Measurements from ENCODE around the gene PVALEF. TPM values are rescaled to one million over a fixed set of nuclear protein-coding genes. Genes with fewer than 3 reads are reported as not detected.
A peak's percentile ranks its signal among the peaks of the same experiment; 100 is the strongest.

The PVALEF gene
- total and polyA plus RNA-seq, 2 donors = not detected

DNA sequence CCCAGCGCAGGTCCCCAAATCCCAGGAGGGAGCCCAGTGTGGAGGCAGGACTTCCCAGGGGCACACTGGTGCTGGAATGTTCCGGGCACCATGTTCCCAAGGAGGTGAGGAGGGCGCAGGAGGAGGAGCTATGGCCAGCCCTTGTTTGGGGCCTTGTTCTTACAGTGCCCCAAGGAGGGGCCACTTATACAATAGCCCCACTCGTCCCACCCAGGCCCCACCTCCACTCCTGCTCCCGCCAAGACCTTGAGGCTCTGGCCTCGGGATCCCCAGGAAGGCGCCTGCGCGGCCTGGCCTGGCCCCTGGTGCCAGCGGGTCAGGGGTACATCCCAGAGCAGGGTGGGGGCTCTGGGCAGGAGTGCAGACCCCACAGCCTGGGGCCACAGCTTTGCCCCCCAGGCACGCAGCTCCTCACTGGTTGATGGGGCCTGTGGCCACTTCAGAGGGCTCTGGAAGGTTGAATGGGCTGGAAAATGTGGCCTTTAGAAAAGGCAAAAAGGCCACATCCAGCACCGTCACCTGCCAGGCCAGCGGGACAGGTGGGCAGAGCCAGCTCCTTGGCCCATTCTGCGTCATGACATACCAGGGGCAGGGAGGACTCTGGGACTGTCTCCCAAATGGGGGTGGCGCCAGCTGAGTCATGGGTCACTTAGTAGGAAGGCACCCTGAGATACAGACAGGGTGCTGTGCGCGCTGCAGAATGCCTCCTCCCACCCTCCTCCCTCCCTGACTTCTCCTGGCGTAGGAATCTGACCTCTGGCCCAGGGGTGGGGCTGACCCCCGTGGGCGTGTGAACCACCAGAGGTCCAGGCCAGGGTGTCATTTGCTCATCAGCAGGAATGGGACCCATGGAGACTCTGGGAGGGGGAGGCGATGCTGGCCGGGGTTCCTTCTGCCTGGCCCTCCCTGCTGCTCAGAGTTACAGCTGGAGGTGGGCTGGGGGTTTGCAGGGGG, 32.3 kb upstream of the PVALEF start:
- WGBS = 86% methylated on average over 22 of the region's 22 CpGs
- DNase-seq (ENCODE audit: extremely low spot score) = no peak
- Histone ChIP-seq H3K27ac (ENCODE audit: low read depth) (no peak overlapping the region), H3K4me3 (ENCODE audit: low read depth, low read length) (no peak overlapping the region), H3K4me1 (ENCODE audit: insufficient read depth) (no peaks in the 10 kb centered on the region), H3K36me3 (ENCODE audit: insufficient read depth) (no peaks in the 10 kb centered on the region)

DNA sequence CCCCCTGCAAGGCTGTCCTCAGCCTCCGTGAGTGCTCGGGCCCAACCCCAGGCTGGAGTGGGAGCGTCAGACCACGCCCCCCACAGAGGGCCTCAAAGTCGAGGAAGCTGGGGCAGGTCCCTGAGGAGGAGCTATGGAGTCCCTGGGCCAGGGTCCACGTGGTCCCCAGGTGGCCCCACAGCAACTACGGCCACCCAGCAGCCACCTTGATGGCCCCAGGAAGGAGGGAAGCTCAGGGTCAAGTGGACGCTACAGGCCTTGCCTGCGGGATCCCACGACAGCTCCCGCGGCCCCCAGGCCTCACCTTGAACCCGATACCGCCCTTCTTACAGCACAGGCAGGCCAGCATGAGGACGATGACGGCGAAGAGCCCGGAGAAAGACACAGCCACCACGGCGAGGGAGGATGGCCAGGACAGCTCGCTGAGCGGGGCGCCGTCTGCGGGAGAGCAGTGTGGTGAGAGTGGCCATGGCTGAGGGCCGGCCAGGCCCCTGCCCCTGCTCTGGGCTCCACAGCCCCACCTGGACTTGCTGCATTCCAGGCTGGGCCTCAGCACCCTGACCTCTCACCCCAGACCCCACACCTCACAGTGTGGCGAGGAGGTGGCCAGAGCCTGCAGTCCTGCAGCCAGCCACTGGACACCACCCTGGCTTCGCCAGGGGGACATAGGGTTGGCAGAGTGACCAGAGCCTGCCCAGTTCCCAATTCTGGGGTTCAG, 31.1 kb upstream of the PVALEF start:
- no peak for DNase-seq (ENCODE audit: extremely low spot score)
- Histone ChIP-seq H3K27ac (ENCODE audit: low read depth) (no peak overlapping the region), H3K4me3 (ENCODE audit: low read depth, low read length) (no peak overlapping the region), H3K4me1 (ENCODE audit: insufficient read depth) (no peaks in the 10 kb centered on the region), H3K36me3 (ENCODE audit: insufficient read depth) (no peaks in the 10 kb centered on the region)
- WGBS = 83% methylated on average over 28 of the region's 28 CpGs

DNA sequence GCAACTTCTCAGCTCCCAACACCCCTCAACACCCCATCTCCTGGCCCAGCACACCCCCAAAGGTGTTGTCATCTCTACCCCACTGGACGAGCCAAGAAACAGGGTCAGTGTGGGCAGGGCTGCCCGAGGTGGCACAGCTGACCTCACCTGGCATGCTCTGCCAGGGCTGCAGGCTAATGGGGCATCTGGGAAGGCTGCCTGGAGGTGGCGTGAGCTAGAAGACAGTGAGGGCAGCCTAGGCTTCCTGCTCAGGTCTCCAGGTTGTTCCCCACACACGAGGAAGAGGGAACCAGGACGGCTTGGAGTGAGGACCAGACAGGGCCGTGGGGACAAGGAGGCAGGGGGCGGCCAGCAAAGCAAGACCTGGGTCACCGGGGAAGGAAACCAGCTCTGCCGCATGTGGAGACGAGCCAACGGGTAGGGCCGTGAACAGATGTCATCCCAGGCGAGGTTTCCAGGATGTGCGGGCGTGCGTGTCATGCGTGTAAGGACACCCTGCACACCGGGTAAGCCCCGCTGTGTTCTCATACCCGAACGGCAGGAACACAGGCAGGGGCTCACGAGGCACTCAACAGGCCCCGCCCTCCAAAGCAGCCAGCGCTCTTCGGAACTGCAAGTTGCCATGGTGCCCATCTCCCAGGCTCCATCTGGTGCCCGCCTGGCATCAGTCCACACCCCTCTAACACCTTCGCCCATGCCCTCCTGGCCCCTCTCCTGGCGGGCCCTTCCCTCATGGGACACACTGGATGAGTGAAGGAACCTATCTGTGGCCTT, 29.6 kb upstream of the PVALEF start:
- H3K36me3 ChIP-seq (ENCODE audit: insufficient read depth) = no peaks in the 10 kb centered on the region
- no peak for DNase-seq (ENCODE audit: extremely low spot score)
- 79% methylated on average over 28 of the region's 28 CpGs for WGBS
- H3K27ac ChIP-seq (ENCODE audit: low read depth) = no peak overlapping the region
- no peaks in the 10 kb centered on the region for H3K4me1 ChIP-seq (ENCODE audit: insufficient read depth)
- no peak overlapping the region for H3K4me3 ChIP-seq (ENCODE audit: low read depth, low read length)

DNA sequence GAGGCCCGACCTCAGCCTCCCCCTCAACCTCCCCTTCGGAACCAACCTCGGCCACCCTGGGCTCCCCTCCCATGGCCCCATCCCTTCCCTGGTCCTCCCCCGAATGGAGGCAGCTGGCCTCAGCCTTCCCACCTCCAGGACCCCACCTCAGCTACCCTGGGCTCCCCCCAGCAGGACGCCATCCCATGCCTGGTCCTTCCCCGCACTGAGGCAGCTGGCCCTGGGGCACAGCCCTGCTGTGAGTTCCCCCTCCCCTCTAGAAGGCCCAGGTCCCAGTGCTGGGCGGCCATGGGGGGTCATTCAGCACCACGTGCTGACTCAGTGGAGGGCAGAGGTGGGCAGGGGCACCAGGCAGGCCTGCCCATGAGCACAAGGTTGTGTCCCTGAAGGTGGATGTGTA, 28.9 kb upstream of the PVALEF start:
- Histone ChIP-seq H3K4me1 (ENCODE audit: insufficient read depth) (no peaks in the 10 kb centered on the region), H3K4me3 (ENCODE audit: low read depth, low read length) (no peak overlapping the region), H3K36me3 (ENCODE audit: insufficient read depth) (no peaks in the 10 kb centered on the region), H3K27ac (ENCODE audit: low read depth) (no peak overlapping the region)
- WGBS = 84% methylated on average over 8 of the region's 8 CpGs
- DNase-seq (ENCODE audit: extremely low spot score) = no peak

- DNase-seq (ENCODE audit: extremely low spot score) = no peak
- 90% methylated on average over 13 of the region's 13 CpGs for WGBS
- Histone ChIP-seq H3K4me1 (ENCODE audit: insufficient read depth) (no peaks in the 10 kb centered on the region), H3K36me3 (ENCODE audit: insufficient read depth) (no peaks in the 10 kb centered on the region), H3K4me3 (ENCODE audit: low read depth, low read length) (no peak overlapping the region), H3K27ac (ENCODE audit: low read depth) (no peak overlapping the region)
Observed at GRCh38 chr17:81137248-81137647, 28.1 kb upstream of the PVALEF start.

DNA sequence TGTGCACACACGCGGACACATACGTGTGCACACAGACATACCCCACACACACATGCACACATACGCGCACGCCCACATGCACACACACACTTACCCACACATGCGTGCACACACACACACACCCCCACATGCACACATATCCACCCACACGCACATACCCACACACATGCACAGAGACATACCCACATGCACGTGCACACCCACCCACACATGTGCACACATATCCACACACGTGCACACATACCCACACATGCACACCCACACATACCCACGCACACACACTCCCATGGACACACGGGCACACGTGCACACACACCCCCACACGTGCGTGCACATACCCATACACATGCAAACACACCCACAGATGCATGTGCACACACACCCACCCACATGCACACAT, 27.2 kb upstream of the PVALEF start:
- Histone ChIP-seq H3K27ac (ENCODE audit: low read depth) (no peak overlapping the region), H3K4me3 (ENCODE audit: low read depth, low read length) (no peak overlapping the region), H3K36me3 (ENCODE audit: insufficient read depth) (no peaks in the 10 kb centered on the region), H3K4me1 (ENCODE audit: insufficient read depth) (no peaks in the 10 kb centered on the region)
- no peak for DNase-seq (ENCODE audit: extremely low spot score)
- WGBS = 89% methylated on average over 15 of the region's 15 CpGs

GRCh38 chr17:81138500-81138899, 26.8 kb upstream of the PVALEF start:
- Histone ChIP-seq H3K4me1 (ENCODE audit: insufficient read depth) (no peaks in the 10 kb centered on the region), H3K36me3 (ENCODE audit: insufficient read depth) (no peaks in the 10 kb centered on the region), H3K27ac (ENCODE audit: low read depth) (no peak overlapping the region), H3K4me3 (ENCODE audit: low read depth, low read length) (no peak overlapping the region)
- DNase-seq (ENCODE audit: extremely low spot score) = no peak
- 92% methylated on average over 25 of the region's 25 CpGs for WGBS

DNA sequence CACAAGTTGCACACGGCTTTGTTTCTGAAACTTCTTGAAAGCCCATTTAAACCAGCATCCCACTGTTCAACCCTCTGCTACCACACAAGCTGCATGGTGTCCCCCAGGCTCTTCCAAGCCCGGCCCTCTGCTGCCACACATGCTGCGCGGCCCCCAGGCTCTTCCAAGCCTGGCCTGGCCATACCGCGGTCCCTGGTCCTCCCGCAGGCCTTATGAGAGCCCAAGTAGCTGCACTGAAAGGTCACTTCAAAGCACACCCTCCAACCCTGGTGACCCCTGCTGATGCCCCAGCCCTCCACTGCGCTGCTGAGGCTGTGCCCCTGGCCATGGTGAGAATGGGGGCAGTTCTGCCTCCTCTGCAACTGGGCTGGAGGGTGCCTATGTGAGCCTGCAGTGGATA, 25.9 kb upstream of the PVALEF start:
- 86% methylated on average over 8 of the region's 8 CpGs for WGBS
- Histone ChIP-seq H3K36me3 (ENCODE audit: insufficient read depth) (no peaks in the 10 kb centered on the region), H3K4me1 (ENCODE audit: insufficient read depth) (no peaks in the 10 kb centered on the region), H3K4me3 (ENCODE audit: low read depth, low read length) (no peak overlapping the region), H3K27ac (ENCODE audit: low read depth) (no peak overlapping the region)
- DNase-seq (ENCODE audit: extremely low spot score) = no peak

DNA sequence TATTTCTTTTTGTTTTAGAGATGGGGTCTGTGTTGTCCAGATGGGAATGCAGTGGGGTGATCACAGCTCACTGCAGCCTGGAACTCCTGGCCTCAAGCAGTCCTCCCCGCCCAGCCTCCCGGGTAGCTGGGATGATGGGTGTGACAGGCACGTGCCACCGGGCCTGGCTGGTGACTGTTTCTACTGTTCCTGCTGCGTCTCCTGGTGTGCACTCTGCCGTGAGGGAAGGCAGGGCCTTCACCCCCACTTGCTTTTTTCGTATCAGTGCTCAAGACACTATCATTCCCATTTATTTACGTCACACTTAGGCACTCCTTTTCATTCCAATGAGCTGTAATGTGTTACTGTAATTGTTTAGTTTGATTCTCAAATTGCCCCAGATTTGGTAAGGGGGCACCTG, 25.3 kb upstream of the PVALEF start:
- 76% methylated on average over 8 of the region's 8 CpGs for WGBS
- Histone ChIP-seq H3K36me3 (ENCODE audit: insufficient read depth) (no peaks in the 10 kb centered on the region), H3K4me1 (ENCODE audit: insufficient read depth) (no peaks in the 10 kb centered on the region), H3K27ac (ENCODE audit: low read depth) (no peak overlapping the region), H3K4me3 (ENCODE audit: low read depth, low read length) (no peak overlapping the region)
- DNase-seq (ENCODE audit: extremely low spot score) = no peak

GRCh38 chr17:81140695-81141094, 24.6 kb upstream of the PVALEF start:
- Histone ChIP-seq H3K27ac (ENCODE audit: low read depth) (no peak overlapping the region), H3K4me1 (ENCODE audit: insufficient read depth) (no peaks in the 10 kb centered on the region), H3K36me3 (ENCODE audit: insufficient read depth) (no peaks in the 10 kb centered on the region), H3K4me3 (ENCODE audit: low read depth, low read length) (no peak overlapping the region)
- 94% methylated on average over 37 of the region's 37 CpGs for WGBS
- DNase-seq (ENCODE audit: extremely low spot score) = no peak

DNA sequence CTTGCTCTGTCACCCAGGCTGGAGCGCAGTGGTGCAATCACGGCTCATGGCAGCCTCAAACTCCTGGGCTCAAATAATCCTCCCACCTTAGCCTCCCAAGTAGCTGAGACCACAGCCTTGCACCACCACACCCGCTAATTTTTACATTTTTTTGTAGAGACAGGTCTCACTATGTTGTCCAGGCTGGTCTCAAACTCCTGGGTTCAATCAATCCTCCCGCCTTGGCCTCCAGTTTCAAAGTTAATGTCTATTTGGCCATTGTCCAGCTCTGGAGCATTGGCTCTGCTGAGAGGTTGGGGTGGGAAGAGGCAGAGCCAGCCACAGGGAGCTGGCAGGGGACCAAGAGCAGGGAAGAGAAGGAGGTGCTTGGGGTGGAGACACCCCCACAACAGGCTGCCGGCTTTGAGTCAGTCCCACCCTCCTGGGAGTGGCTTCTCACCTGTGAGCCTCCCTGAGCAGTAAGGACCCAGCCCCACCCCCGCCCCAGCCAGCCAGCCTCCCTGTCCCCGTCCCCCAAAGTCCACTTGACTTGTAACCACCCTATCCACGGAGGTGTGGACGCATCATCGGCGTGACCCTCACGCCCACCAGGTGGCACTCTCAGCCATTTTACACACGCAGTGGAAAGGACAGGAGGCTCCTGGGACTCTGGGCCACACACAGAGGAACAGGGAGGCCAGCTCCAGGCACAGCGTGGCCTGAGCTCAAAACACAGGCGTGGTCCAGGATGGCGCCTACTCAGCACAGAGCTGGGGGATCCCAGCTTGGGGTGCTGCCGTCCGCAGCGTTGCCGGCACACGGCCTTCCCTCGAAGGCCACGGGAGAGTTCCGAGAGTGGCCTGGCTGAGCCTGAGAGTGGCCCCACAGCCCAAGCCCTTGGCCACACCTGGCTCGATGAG, 22.8 kb upstream of the PVALEF start:
- Histone ChIP-seq H3K4me1 (ENCODE audit: insufficient read depth) (no peaks in the 10 kb centered on the region), H3K4me3 (ENCODE audit: low read depth, low read length) (no peak overlapping the region), H3K27ac (ENCODE audit: low read depth) (no peak overlapping the region), H3K36me3 (ENCODE audit: insufficient read depth) (no peaks in the 10 kb centered on the region)
- WGBS = 33% methylated on average over 25 of the region's 25 CpGs
- DNase-seq (ENCODE audit: extremely low spot score) = peak; percentile 31

DNA sequence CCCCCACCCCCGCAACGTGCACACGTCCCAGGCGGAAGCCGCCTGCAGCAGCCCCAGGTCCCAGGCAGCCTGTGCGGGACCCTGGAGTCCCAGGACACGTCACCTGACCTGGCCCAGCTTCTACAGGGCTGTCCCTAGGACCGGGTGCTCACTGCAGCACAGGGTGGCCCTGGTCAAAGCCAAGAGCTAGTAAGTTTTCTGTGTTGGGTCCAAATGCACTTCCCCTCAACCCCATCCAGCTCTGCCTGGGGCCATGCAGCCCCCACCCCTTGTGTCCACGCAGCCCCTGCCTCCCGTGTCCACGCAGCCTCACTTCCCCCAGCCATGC, 22.1 kb upstream of the PVALEF start:
- no peak for DNase-seq (ENCODE audit: extremely low spot score)
- no peak overlapping the region for H3K4me3 ChIP-seq (ENCODE audit: low read depth, low read length)
- H3K4me1 ChIP-seq (ENCODE audit: insufficient read depth) = no peaks in the 10 kb centered on the region
- no peak overlapping the region for H3K27ac ChIP-seq (ENCODE audit: low read depth)
- 62% methylated on average over 9 of the region's 11 CpGs for WGBS
- H3K36me3 ChIP-seq (ENCODE audit: insufficient read depth) = no peaks in the 10 kb centered on the region
